ENCODE data around the gene DGUOK.
"Not testable (repeated sequence)": the region's sequence is repeated elsewhere in the genome, so short reads cannot be mapped to it uniquely, and the experiment has no call there.

DGUOK gene

DNA sequence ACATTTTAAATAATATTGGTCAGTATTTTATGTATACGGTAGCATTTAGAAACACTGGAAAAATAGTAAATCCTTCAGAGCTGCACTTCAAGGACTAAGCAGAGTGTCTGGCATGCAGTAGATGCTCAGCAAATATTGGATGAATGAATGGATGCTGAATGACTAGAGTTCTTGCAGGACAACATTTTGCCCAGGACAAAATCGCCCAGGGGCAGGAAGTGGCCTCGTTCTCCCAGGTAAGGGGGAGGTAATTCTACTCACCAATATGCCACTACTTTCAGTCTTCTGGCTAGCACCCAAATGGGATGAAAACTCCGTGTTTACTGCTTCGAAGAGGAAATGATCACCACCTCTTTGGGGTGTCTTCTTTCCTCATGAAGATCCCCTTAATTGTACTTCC is 4.0 kb upstream of the DGUOK start:
- DNase-seq, result no peak

- DNase-seq, result no peak
Observed at GRCh38 chr2:73925033-73925704, 1.5 kb upstream of the DGUOK start.

DNA sequence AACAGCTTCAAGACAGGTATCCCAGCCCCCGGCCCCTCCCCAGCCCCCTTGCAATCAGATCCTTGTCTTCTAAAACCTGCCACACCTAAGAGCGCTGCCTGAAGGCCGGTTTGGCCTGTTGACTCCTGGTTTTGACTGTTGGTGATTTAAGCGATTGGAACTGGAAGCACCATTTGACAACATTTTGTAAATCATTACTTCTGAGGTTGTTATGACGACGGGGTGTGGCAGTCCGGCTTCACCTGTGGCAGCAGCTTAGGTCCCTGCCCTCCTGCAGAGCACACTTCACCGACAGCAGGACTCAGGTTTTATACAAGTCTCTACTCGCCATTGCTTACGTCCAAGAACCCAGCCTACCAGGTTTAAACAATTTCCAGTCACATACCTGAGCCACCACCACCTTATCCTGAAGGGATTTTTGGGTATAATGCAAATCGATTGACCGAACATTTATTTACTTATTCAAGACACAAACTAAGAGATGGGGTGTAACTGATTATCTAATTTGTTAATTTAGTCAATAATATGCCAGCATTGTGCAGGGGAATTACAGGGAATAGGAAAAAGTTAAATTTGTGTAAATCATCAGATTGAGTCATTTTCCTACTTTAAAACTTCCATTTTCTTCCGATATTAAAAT is 707 bp upstream of the DGUOK start:
- no peak for DNase-seq

- DNase-seq, result no peak
Observed at GRCh38 chr2:73927344-73927743, 664 bp downstream of the DGUOK start.

DNA sequence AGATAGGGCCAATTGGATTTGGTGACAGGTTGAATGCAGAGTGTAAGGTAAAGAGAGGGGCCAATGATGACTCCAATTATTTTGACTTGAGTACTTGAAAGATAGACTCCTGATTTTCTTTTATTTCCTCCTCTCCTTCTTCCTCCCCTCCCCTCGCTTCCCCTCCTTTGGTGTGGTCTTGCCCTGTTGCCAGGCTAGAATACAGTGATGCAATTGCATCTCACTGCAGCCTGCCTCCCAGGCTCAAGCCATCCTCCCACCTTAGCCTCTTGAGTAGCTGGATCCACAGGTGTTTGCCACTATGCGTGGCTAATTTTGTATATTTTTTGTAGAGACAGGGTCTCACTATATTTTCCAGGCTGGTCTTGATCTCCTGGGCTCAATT is 2.3 kb downstream of the DGUOK start:
- no peak for DNase-seq

DNA sequence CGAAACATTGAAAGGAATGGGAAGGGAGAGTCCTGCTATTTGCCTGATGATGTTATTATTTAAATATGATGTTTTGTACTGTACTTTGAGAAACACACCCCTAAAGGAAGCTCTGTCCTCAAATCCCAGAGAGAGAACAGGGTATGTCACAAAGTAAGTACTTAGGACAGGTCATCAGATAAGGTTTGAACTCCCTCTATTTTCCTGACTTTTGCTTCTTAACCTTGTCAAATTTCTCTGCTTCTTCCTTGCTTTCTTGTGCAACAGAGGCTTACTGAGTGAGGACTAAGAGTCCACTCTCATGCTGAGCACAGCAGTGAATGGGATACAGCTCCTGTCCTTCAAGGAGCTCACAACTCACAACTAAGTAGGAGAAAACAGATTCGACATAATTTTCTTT is 3.7 kb downstream of the DGUOK start:
- DNase-seq, result no peak

GRCh38 chr2:73931531-73932500 is 5.1 kb downstream of the DGUOK start:
- DNase-seq, result no peak

DNA sequence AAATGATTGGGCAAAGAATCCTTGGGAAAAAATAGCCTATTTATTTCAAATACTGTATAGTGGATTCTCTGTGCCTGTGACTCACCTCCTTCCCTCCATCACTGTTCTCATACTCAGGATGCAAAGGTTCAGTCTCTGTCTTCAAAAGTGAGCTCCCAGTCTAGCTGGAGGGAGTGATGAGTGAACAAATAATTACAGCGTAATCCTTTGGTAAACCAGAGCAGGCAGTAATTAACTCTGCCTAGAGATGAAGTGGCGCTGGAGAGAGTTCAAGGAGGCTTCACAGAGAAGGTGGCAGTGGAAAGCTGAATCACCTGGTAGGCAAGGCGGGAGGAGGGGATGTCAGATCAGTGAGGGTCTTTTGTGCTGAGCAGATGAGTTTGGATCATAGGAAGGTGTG is 6.5 kb downstream of the DGUOK start:
- DNase-seq, result no peak

DNA sequence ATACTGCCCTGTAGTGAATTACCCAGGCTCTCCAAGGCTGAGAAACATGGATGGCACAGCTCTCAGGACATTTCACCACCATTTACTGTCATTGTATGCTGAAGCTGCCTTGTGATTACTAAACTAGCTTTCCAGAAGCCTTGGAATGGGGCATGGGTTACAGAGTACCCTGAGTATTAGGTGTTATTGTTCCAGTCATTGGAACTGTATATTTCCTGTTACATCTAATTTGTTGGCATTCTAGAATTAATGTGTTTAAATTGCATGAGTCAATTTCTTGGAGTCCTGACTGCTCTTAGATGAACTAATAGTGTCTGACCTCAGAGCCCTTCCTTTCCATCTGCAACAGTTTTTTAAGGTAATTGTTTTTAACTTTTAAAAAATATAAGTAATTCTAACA is 9.0 kb downstream of the DGUOK start:
- DNase-seq, result no peak

DNA sequence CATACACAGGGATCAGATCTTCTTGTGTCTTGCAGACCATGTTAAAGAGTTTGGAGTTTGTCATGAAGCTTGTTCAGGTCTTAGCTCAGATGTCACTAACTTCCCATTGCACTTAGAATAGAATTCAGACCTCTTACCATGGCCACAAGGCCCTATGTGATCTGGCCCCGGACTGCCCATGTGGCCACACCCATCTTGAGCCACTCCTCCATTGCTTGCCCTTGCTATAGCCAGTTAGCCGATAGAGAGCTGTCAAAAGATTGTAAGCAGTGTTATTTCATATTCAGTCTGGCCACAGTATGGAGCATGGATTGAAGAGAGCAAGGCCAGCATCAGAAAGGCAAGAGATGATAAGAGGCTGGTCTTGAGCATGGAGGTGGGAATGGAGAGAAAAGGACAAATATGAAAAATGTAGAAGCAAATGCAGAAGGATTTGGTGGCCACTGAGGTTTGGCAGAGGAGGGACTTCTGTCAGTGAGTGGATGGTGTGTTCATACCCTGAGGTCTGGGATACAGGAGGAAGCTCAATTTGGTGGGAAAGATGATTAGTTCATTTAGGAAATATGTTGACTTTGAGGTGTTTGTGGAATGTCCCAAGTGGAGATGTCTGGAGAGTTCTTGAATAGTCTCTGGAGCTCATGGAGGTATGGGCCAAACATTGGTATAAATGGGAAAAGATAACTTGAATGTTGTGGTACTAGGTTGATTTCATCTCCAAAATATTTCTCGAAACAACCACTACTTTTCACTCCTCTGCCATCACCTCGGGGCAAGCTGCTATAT is 10.6 kb downstream of the DGUOK start:
- no peak for DNase-seq

GRCh38 chr2:73937899-73938298 is 11.2 kb downstream of the DGUOK start:
- DNase-seq, result no peak

- DNase-seq, result no peak
Observed at GRCh38 chr2:73938718-73939352, 12.2 kb downstream of the DGUOK start.

DNA sequence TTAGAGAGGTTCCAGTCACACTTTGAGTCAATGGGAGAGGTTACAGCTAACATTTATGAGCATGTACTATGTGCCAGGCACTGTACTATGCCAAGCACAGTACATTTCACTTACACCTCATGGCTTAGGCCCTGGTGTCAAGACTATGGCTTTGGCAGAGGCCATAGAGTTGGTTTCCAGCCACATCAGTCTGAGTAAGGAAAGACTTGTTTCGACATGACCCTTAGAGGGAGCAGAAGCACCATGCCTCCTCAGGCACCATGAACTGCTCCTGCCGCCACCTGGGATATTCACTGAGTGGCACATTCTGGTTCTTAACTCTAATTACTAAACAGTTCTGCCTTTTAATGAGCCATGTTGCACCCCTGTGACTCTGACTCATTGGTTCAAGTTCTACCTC is 12.7 kb downstream of the DGUOK start:
- peak; percentile 12 to 33 for DNase-seq

- DNase-seq, result not testable (repeated sequence)
Observed at GRCh38 chr2:73940066-73940465, 13.4 kb downstream of the DGUOK start.

- DNase-seq, result no peak
Observed at GRCh38 chr2:73942664-73943063, 16.0 kb downstream of the DGUOK start.

DNA sequence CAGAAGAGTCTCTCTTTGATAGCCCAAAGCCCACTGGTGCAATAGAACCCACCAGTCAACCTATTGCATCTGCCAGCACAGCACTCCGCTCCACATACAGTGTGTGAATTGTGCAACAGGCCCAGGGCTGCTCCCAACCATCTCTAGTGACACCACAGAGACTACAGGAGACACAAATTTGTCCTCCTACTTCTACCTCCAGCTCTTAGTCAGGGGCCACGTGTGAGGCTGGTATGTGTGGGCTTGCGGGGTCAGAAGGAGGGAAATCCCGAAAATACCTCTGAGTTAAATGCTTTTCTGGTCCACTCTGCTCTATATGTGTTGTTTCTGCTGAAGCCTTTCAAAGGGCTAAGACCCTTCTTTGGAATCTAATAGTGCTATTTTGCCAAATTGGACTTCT is 18.0 kb downstream of the DGUOK start:
- no peak for DNase-seq

GRCh38 chr2:73946215-73946614 is 19.5 kb downstream of the DGUOK start:
- DNase-seq, result no peak

GRCh38 chr2:73946666-73947065 is 20.0 kb downstream of the DGUOK start:
- DNase-seq, result no peak

DNA sequence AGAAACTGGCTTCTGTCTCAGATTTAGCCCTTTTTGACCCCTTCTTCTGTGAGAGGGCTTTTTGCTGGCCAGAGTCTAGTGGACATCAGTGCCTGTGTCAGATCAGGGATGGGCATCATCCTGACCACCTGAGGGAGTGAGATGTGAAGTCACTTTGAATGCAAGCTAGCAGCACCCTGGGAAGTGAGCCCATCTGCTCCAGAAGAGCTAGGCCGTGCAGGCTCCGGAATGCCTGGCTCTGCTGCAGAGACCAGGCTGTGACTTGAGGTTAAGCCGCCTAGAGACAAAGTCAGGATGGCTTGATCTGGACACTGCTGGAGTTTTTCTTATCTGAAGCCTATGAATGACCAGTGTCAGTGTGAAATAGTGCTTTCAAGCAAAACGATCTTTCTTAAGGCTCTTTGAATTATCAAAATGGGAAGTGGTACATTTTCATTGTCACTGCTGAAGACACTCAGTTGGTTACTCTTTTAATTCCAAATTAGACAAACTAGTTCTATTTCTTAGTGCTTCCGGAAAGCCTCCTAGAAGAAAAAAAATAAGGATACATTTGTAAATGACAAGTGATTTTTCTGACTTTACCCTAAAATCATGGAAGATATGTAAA is 20.8 kb downstream of the DGUOK start:
- no peak for DNase-seq

DNA sequence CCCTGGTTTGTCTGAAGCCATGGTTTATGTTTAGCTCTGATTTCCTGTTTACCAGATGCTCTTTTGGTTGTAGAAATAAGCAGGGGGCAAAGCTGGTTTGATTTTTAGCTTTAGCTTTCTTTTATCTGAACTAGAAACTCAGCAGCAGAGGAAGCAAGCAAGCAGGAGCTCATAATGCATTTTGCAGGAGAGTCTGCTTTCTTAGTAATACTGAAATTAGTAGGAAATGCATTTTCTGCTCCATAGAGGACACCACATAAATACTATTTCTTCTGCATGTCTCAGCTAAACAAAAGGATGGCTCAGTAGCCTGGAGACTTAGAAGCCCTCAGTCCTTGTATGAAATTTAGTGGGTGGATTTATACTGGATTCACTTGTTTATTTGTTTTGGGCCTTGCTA is 23.1 kb downstream of the DGUOK start:
- DNase-seq, result no peak

GRCh38 chr2:73952499-73953446 is 26.1 kb downstream of the DGUOK start:
- peak in 1 of 2 donors; percentile 37 for DNase-seq

Measured in CD4-positive, alpha-beta T cell treated with Interferon alpha-2 for 1 hour (primary cell).